ENCODE data around the gene HDLBP.

DNA sequence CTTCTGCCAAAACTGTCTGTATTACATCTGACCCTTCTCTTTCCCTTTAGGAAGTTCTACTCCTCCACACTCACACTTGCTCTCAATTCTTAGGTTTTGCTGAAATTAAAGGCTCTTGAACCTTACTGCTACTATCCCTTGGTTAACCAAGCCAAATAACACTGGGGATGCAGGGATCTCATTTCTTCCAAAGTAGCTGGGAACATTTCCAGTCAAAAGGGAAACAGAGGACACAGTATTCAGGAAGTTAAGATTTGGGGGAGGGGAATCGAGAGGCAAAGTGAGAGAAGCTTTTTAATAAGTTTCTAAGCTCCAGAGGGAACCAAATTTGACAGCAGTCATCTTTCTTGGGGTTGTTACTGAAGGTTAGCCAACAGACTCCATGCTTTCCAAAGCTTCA, 6.4 kb upstream of the HDLBP start:
- TF ChIP-seq CTCF (IDR thresholded peaks at IDR 0.05) (no peak), POLR2A (IDR thresholded peaks at IDR 0.05) (no peak), POLR2AphosphoS5 (IDR thresholded peaks at IDR 0.05; ENCODE audit: insufficient read depth in 1 of 2, low read depth in 1 of 2) (no peak)
